Measurements from ENCODE around the gene BSN. TPM values are rescaled to one million over a fixed set of nuclear protein-coding genes. Genes with fewer than 3 reads are reported as not detected.

BSN gene
- total and polyA plus RNA-seq, 2 donors (not counting 1 experiment from before 2014, with no cell fraction given), result 0.03 to 0.20 TPM

DNA sequence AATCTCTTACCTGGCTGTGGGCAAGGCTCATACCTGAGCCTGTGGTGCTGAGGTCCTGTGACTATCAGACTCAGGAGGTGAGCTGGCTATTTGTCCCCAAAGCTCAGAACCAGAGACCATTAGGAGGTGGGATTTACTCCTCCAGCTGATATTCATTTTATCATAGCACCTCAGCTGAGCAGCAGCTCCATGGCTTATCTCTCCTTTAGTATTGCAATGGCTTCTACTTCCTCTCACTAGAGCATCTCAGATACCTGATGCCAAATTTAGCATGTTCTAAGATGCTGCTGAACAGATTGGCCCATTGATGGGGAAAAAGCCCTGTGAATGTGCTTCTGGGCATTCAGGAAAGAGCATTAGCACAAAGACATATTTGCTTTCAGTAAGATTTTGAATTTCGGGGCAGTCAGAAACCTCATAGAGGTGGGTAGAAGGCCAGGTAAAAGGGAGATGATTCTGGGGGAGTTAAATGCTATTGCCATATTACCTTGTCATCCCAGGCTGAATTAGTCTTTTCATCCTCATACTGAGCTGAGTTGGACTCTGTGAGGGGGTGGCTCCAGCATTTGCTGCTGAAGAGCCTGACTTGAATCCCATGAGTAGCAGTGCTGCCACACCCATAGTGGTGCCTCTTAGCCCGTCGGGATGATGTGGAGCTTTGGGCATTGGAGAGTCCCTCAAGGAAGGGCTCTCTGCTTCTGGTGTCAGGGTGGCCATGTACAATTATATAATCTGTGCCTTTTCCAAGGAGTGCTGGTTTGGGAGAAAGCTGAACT, 2.4 kb downstream of the BSN start:
- Histone ChIP-seq H2AFZ (ENCODE audit: insufficient read depth, low read depth, low read length, poor library complexity, severe bottlenecking) (no peak overlapping the region), H3K4me1 (ENCODE audit: control insufficient read depth in 2 of 2, insufficient read depth in 2 of 2, low read length in 2 of 2) (peaks cover 15% of the 10 kb centered on the region in 2 donors), H3K9ac (ENCODE audit: low read length) (no peak overlapping the region), H4K20me1 (ENCODE audit: control insufficient read depth, insufficient read depth, low read length, poor library complexity, severe bottlenecking) (no peaks in the 10 kb centered on the region), H3K4me3 (ENCODE audit: control extremely low read depth in 1 of 5, extremely low read depth in 1 of 5, insufficient read depth in 1 of 5, low read depth in 2 of 5, low read length in 4 of 5) (no peak overlapping the region), H3K27ac (ENCODE audit: low read length in 2 of 2) (no peak overlapping the region), H3K27me3 (replicated peaks in 1 of 4; ENCODE audit: control extremely low read depth in 1 of 4, control insufficient read depth in 3 of 4, insufficient read depth in 4 of 4, low read length in 3 of 4) (peaks cover 0 to 71% (median 28%) of the 10 kb centered on the region in 4 experiments), H3K4me2 (replicated peaks; ENCODE audit: low read depth, low read length, poor library complexity, severe bottlenecking) (no peak overlapping the region), H3K36me3 (replicated peaks in 1 of 2; ENCODE audit: control extremely low read depth in 1 of 2, control insufficient read depth in 1 of 2, extremely low read depth in 1 of 2, insufficient read depth in 2 of 2, low read length in 1 of 2) (no peaks in the 10 kb centered on the region), H3K79me2 (ENCODE audit: control insufficient read depth, insufficient read depth, low read length) (no peaks in the 10 kb centered on the region), H3K9me3 (ENCODE audit: control extremely low read depth in 1 of 3, control insufficient read depth in 2 of 3, insufficient read depth in 1 of 3, low read length in 2 of 3) (peaks cover 0 to 5% (median 3%) of the 10 kb centered on the region in 3 donors)
- Mint-ChIP-seq H3K27ac (no peak overlapping the region), H3K4me3 (no peak overlapping the region), H3K9me3 (ENCODE audit: insufficient read depth) (no peaks in the 10 kb centered on the region), H3K27me3 (peaks cover 54% of the 10 kb centered on the region), H3K4me1 (peaks cover 10% of the 10 kb centered on the region)
- intact Hi-C loops (cut with micrococcal nuclease), result no loop called here
- ChIA-PET POLR2A (no interaction called here), CTCF (interaction anchor here (4.2 kb wide), 1 partner anchor 17 kb away, joined by 28 read pairs; no protein-coding TSS in a partner anchor)
- WGBS (ENCODE audit: insufficient coverage), result 100% methylated on average over 2 of the region's 3 CpGs
- ATAC-seq (ENCODE audit: low read depth) (no peak), DNase-seq (no peak)
- TF ChIP-seq EZH2 (IDR thresholded peaks at IDR 0.05; ENCODE audit: borderline replicate concordance, insufficient read depth, low read depth, low read length, poor library complexity, severe bottlenecking), result no peak
- TF ChIP-seq, protein P1, sequence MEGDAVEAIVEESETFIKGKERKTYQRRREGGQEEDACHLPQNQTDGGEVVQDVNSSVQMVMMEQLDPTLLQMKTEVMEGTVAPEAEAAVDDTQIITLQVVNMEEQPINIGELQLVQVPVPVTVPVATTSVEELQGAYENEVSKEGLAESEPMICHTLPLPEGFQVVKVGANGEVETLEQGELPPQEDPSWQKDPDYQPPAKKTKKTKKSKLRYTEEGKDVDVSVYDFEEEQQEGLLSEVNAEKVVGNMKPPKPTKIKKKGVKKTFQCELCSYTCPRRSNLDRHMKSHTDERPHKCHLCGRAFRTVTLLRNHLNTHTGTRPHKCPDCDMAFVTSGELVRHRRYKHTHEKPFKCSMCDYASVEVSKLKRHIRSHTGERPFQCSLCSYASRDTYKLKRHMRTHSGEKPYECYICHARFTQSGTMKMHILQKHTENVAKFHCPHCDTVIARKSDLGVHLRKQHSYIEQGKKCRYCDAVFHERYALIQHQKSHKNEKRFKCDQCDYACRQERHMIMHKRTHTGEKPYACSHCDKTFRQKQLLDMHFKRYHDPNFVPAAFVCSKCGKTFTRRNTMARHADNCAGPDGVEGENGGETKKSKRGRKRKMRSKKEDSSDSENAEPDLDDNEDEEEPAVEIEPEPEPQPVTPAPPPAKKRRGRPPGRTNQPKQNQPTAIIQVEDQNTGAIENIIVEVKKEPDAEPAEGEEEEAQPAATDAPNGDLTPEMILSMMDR (IDR thresholded peaks at IDR 0.05), result no peak

DNA sequence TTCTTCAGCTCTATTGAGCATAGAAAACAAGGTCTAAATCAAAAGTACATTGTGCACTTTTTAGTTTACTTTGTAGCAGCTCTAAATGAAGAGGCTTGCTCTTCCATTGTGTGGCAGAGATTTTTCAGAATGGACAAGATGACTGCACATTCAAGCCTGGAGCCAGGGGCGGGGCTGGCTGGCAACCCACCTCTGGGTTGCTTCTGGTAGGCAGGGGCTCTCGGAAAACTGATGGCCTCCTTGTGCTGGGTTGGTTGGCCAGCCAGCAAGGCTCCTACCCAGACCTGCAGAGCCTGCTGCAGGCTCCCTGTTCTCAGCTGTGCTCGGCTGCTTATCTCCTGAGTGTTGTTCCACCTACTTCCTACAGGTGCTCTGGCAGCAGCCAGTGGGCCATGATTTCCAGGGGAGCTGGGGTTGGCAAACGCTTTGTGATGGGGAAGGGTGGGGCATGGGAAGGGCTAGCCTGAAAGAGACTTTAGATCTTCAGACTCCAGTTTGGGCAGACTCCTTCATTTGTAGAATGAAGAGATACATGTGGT, 8.8 kb downstream of the BSN start:
- no peak overlapping the region for H3K4me3 ChIP-seq (ENCODE audit: control extremely low read depth in 1 of 5, extremely low read depth in 1 of 5, insufficient read depth in 1 of 5, low read depth in 2 of 5, low read length in 4 of 5)
- no peak overlapping the region for H3K4me2 ChIP-seq (replicated peaks; ENCODE audit: low read depth, low read length, poor library complexity, severe bottlenecking)
- Mint-ChIP-seq H3K27ac (no peak overlapping the region), H3K27me3 (peaks cover 35% of the 10 kb centered on the region), H3K4me1 (no peaks in the 10 kb centered on the region), H3K4me3 (no peak overlapping the region), H3K9me3 (ENCODE audit: insufficient read depth) (no peaks in the 10 kb centered on the region)
- DNase-seq, result no peak
- H3K79me2 ChIP-seq (ENCODE audit: control insufficient read depth, insufficient read depth, low read length), result no peaks in the 10 kb centered on the region
- H3K36me3 ChIP-seq (replicated peaks in 1 of 2; ENCODE audit: control extremely low read depth in 1 of 2, control insufficient read depth in 1 of 2, extremely low read depth in 1 of 2, insufficient read depth in 2 of 2, low read length in 1 of 2), result no peaks in the 10 kb centered on the region
- TF ChIP-seq EZH2 (IDR thresholded peaks at IDR 0.05; ENCODE audit: borderline replicate concordance, insufficient read depth, low read depth, low read length, poor library complexity, severe bottlenecking), result no peak
- TF ChIP-seq, protein P1 (IDR thresholded peaks at IDR 0.05), result no peak
- 87% methylated on average over 2 of the region's 4 CpGs for WGBS (ENCODE audit: insufficient coverage)
- POLR2A ChIA-PET, result no interaction called here
- H3K4me1 ChIP-seq (ENCODE audit: control insufficient read depth in 2 of 2, insufficient read depth in 2 of 2, low read length in 2 of 2), result no peaks in the 10 kb centered on the region
- peaks cover 0 to 2% (median 0%) of the 10 kb centered on the region in 3 donors for H3K9me3 ChIP-seq (ENCODE audit: control extremely low read depth in 1 of 3, control insufficient read depth in 2 of 3, insufficient read depth in 1 of 3, low read length in 2 of 3)
- H3K9ac ChIP-seq (ENCODE audit: low read length), result no peak overlapping the region
- intact Hi-C loops (cut with micrococcal nuclease), result no loop called here
- peaks cover 0 to 24% (median 7%) of the 10 kb centered on the region in 4 experiments for H3K27me3 ChIP-seq (replicated peaks in 1 of 4; ENCODE audit: control extremely low read depth in 1 of 4, control insufficient read depth in 3 of 4, insufficient read depth in 4 of 4, low read length in 3 of 4)
- no peak for ATAC-seq (ENCODE audit: low read depth)
- H3K27ac ChIP-seq (ENCODE audit: low read length in 2 of 2), result no peak overlapping the region
- no peak overlapping the region for H2AFZ ChIP-seq (ENCODE audit: insufficient read depth, low read depth, low read length, poor library complexity, severe bottlenecking)
- CTCF ChIA-PET, result interaction anchor here (1.0 kb wide), 1 partner anchor 24 kb away, joined by 3 read pairs; no protein-coding TSS in a partner anchor
- H4K20me1 ChIP-seq (ENCODE audit: control insufficient read depth, insufficient read depth, low read length, poor library complexity, severe bottlenecking), result no peaks in the 10 kb centered on the region
